ENCODE measurements around the gene ZPBP. TPM values are rescaled to one million over a fixed set of nuclear protein-coding genes. Genes with fewer than 3 reads are reported as not detected.

The ZPBP gene
- total RNA-seq, 1 experiment from 2014 or later = not detected

GRCh38 chr7:50037086-50037485, 56.0 kb downstream of the ZPBP start:
- ChIA-PET CTCF (no interaction called here), POLR2A (no interaction called here)
- no peak for ATAC-seq

GRCh38 chr7:50022991-50023390, 70.1 kb downstream of the ZPBP start:
- in situ Hi-C loops (cut with HindIII; ENCODE audit: low pct_unique_long_range_greater_than_20kb, low sequenced_read_pairs) = no loop called here
- no peak for TF ChIP-seq TCF7L2 (IDR thresholded peaks at IDR 0.05; ENCODE audit: low read depth, low read length)
- no peak for TF ChIP-seq SIN3A (IDR thresholded peaks at IDR 0.05; ENCODE audit: borderline replicate concordance, insufficient read depth, low read depth, low read length)
- TF ChIP-seq POLR2AphosphoS5 (IDR thresholded peaks at IDR 0.05; ENCODE audit: low read depth, low read length) = no peak
- no peak for TF ChIP-seq REST (IDR thresholded peaks at IDR 0.05; ENCODE audit: insufficient read depth in 1 of 2, low read depth in 2 of 2, low read length in 1 of 2)
- no peak for TF ChIP-seq CTCF (IDR thresholded peaks at IDR 0.05)
- ChIA-PET POLR2A (no interaction called here), CTCF (no interaction called here)
- H3K27ac ChIP-seq (ENCODE audit: low read length) = no peak overlapping the region
- no TSS peak for BruUV-seq (replicated peaks)
- no peaks in the 10 kb centered on the region for H3K36me3 ChIP-seq (ENCODE audit: control insufficient read depth, insufficient read depth, low read length)
- no peaks in the 10 kb centered on the region for H3K27me3 ChIP-seq (ENCODE audit: control insufficient read depth, insufficient read depth, low read length)
- intact Hi-C loops (cut with micrococcal nuclease; ENCODE audit: unreplicated experiment) = no loop called here
- H3K4me3 ChIP-seq (ENCODE audit: low read depth in 2 of 2, low read length in 2 of 2) = no peak overlapping the region
- DNase-seq (ENCODE audit: low read depth, low spot score) (no peak), ATAC-seq (no peak)
- H3K4me1 ChIP-seq (ENCODE audit: control insufficient read depth, insufficient read depth, low read length) = no peaks in the 10 kb centered on the region
- 0 out of 2 replicates have a peak, but pooled peaks cover 3% of the 10 kb centered on the region for H3K9me3 ChIP-seq (ENCODE audit: control insufficient read depth, insufficient read depth, low read depth, low read length)

More at GRCh38 chr7:50037086-50037485, 56.0 kb downstream of the ZPBP start:
- no TSS peak for BruUV-seq (replicated peaks)
- no peak overlapping the region for H3K4me3 ChIP-seq (ENCODE audit: low read depth in 2 of 2, low read length in 2 of 2)
- intact Hi-C loops (cut with micrococcal nuclease; ENCODE audit: unreplicated experiment) (no loop called here), in situ Hi-C loops (cut with HindIII; ENCODE audit: low pct_unique_long_range_greater_than_20kb, low sequenced_read_pairs) (no loop called here)
- TF ChIP-seq REST (IDR thresholded peaks at IDR 0.05; ENCODE audit: insufficient read depth in 1 of 2, low read depth in 2 of 2, low read length in 1 of 2) (no peak), TCF7L2 (IDR thresholded peaks at IDR 0.05; ENCODE audit: low read depth, low read length) (no peak), SIN3A (IDR thresholded peaks at IDR 0.05; ENCODE audit: borderline replicate concordance, insufficient read depth, low read depth, low read length) (no peak), CTCF (IDR thresholded peaks at IDR 0.05) (no peak), POLR2AphosphoS5 (IDR thresholded peaks at IDR 0.05; ENCODE audit: low read depth, low read length) (no peak)
- no peaks in the 10 kb centered on the region for H3K4me1 ChIP-seq (ENCODE audit: control insufficient read depth, insufficient read depth, low read length)
- no peaks in the 10 kb centered on the region for H3K27me3 ChIP-seq (ENCODE audit: control insufficient read depth, insufficient read depth, low read length)
- no peaks in the 10 kb centered on the region for H3K36me3 ChIP-seq (ENCODE audit: control insufficient read depth, insufficient read depth, low read length)
- no peak for DNase-seq (ENCODE audit: low read depth, low spot score)
- H3K27ac ChIP-seq (ENCODE audit: low read length) = no peak overlapping the region
- no peaks in the 10 kb centered on the region for H3K9me3 ChIP-seq (ENCODE audit: control insufficient read depth, insufficient read depth, low read depth, low read length)

Data from Panc1 (cell line).